ENCODE results near the gene SIRT4.
"Not testable (repeated sequence)": the region's sequence is repeated elsewhere in the genome, so short reads cannot be mapped to it uniquely, and the experiment has no call there.

The SIRT4 gene

DNA sequence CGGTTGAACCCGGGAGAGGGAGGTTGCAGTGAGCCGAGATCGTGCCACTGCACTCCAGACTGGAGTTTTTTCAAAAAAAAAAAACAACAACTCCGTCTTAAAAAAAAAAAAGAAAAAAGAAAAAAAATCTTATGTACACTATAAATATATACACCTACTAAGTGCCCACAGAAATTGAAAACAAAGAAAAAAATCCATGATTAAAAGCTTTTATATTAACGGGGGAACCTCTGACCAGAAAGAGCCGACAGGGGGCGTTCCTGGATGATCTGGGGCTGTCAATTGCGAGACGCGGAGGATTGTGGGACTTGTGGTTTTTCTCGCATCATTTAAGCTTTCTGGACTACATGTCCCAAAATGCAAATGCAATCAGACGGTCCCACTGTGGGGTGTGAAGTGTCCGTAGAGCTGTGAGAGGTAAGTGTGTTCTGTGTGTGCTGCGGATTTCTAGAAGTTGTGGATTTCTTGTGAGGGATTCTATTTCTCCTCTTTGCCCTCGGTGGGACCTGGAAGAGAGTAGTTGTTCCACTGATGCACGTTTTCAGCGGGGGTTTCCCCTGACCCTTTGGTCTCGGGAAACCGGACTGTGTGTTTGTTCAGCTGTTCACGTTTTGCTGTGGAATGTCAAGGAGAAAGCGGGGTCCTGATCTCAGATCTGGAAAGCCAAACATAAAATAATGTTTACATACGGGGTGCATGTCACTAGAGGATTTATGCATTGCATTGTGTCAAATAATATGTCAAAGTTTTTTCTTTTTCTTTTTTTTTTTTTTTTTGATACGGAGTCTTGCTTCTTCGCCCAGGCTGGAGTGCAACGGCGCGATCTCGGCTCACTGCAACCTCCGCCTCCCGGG, at the start of gene SIRT4:
Gene SIRT4 (plus strand): TSS at position 360 of the 854 bp plus-strand sequence. CDS start 1,241 bp downstream, outside the sequence.
- Histone ChIP-seq H3K79me2 (ENCODE audit: insufficient read depth, low read length) (no peaks in the 10 kb centered on the region), H2AFZ (ENCODE audit: low read length) (peak within 1 kb of the TSS; percentile 99)
- TF ChIP-seq CTCF (conservative IDR thresholded peaks at IDR 0.05; ENCODE audit: low read length): peak; percentile 87
- TF ChIP-seq EZH2phosphoT487 (IDR thresholded peaks at IDR 0.05; ENCODE audit: borderline replicate concordance): no peak

DNA sequence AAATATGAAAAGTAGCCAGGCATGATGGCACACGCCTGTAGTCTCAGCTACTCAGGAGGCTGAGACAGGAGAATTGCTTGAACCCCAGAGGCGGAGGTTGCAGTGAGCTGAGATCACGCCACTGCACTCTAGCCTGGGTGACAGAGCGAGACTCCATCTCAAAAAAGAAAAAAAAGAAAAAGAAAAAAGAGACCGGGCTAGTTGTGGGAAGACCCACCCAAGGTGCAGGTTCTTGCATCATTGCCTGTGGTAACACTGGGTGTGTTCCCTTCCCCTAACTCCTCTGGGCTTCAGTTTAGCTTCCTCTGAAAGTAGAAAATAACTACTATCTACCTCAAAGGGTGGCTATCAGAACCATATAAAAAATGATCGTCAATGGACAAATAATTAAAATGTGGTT, 48.8 kb upstream of the SIRT4 start:
- not testable (repeated sequence) for H4K20me1 ChIP-seq (ENCODE audit: insufficient read depth, low read length, poor library complexity, severe bottlenecking)
- peaks cover 21% of the 10 kb centered on the region for H3K4me1 ChIP-seq (ENCODE audit: insufficient read depth, low read length, poor library complexity, severe bottlenecking)

More for the DNA sequence above, at the start of gene SIRT4:
- H3K4me2 ChIP-seq (ENCODE audit: low read depth, low read length, poor library complexity, severe bottlenecking): peak within 1 kb of the TSS; percentile 76
- no peaks in the 10 kb centered on the region for H3K4me1 ChIP-seq (ENCODE audit: insufficient read depth, low read length, poor library complexity, severe bottlenecking)
- H3K4me3 ChIP-seq (ENCODE audit: low read length, poor library complexity, severe bottlenecking): peak within 1 kb of the TSS; percentile 84
- H3F3A ChIP-seq (ENCODE audit: low read depth): no peaks in the 10 kb centered on the region
- no peaks in the 10 kb centered on the region for H4K20me1 ChIP-seq (ENCODE audit: insufficient read depth, low read length, poor library complexity, severe bottlenecking)
- H3K9me3 ChIP-seq (ENCODE audit: insufficient read depth, low read depth, low read length): no peaks in the 10 kb centered on the region
- no peaks in the 10 kb centered on the region for H3K27me3 ChIP-seq (ENCODE audit: insufficient read depth, low read length, poor library complexity, severe bottlenecking)
- H3K9ac ChIP-seq (ENCODE audit: low read depth, low read length, poor library complexity, severe bottlenecking): peak within 1 kb of the TSS; percentile 71
- H3K36me3 ChIP-seq (ENCODE audit: insufficient read depth, low read length): no peaks in the 10 kb centered on the region
- H3K9me2 ChIP-seq (replicated peaks; ENCODE audit: low read depth, low read length): no peaks in the 10 kb centered on the region

GRCh38 chr12:120254809-120255208, 47.3 kb upstream of the SIRT4 start:
- H3K4me1 ChIP-seq (ENCODE audit: insufficient read depth, low read length, poor library complexity, severe bottlenecking): peaks cover 21% of the 10 kb centered on the region
- H3K36me3 ChIP-seq (ENCODE audit: insufficient read depth, low read length): no peaks in the 10 kb centered on the region
- H3K4me3 ChIP-seq (ENCODE audit: low read length, poor library complexity, severe bottlenecking): no peak overlapping the region
- no peaks in the 10 kb centered on the region for H3K9me3 ChIP-seq (ENCODE audit: insufficient read depth, low read depth, low read length)
- H3K4me2 ChIP-seq (ENCODE audit: low read depth, low read length, poor library complexity, severe bottlenecking): no peak overlapping the region
- no peaks in the 10 kb centered on the region for H3K9me2 ChIP-seq (replicated peaks; ENCODE audit: low read depth, low read length)
- no peak for TF ChIP-seq EZH2phosphoT487 (IDR thresholded peaks at IDR 0.05; ENCODE audit: borderline replicate concordance)
- peak; percentile 54 for TF ChIP-seq CTCF (conservative IDR thresholded peaks at IDR 0.05; ENCODE audit: low read length)
- peaks cover 3% of the 10 kb centered on the region; the same call in 1 of the 2 replicates for H3F3A ChIP-seq (ENCODE audit: low read depth)
- no peak overlapping the region for H3K9ac ChIP-seq (ENCODE audit: low read depth, low read length, poor library complexity, severe bottlenecking)
- no peaks in the 10 kb centered on the region for H3K79me2 ChIP-seq (ENCODE audit: insufficient read depth, low read length)
- H4K20me1 ChIP-seq (ENCODE audit: insufficient read depth, low read length, poor library complexity, severe bottlenecking): peaks cover 7% of the 10 kb centered on the region
- no peak overlapping the region for H2AFZ ChIP-seq (ENCODE audit: low read length)
- peaks cover 66% of the 10 kb centered on the region for H3K27me3 ChIP-seq (ENCODE audit: insufficient read depth, low read length, poor library complexity, severe bottlenecking)

More for the DNA sequence above, 48.8 kb upstream of the SIRT4 start:
- H3K79me2 ChIP-seq (ENCODE audit: insufficient read depth, low read length); H3K9ac ChIP-seq (ENCODE audit: low read depth, low read length, poor library complexity, severe bottlenecking); H3K4me3 ChIP-seq (ENCODE audit: low read length, poor library complexity, severe bottlenecking); H3K9me3 ChIP-seq (ENCODE audit: insufficient read depth, low read depth, low read length); H3K9me2 ChIP-seq (replicated peaks; ENCODE audit: low read depth, low read length); H3K4me2 ChIP-seq (ENCODE audit: low read depth, low read length, poor library complexity, severe bottlenecking); H3K36me3 ChIP-seq (ENCODE audit: insufficient read depth, low read length); H3F3A ChIP-seq (ENCODE audit: low read depth); H2AFZ ChIP-seq (ENCODE audit: low read length): not testable (repeated sequence)
- H3K27me3 ChIP-seq (ENCODE audit: insufficient read depth, low read length, poor library complexity, severe bottlenecking): peaks cover 71% of the 10 kb centered on the region
